ENCODE data around the gene HOXA5. TPM values are rescaled to one million over a fixed set of nuclear protein-coding genes. Genes with fewer than 3 reads are reported as not detected.

The HOXA5 gene
- total RNA-seq, 4 donors from 2014 or later: 3.6 to 8.2 (median 6.8) TPM

DNA sequence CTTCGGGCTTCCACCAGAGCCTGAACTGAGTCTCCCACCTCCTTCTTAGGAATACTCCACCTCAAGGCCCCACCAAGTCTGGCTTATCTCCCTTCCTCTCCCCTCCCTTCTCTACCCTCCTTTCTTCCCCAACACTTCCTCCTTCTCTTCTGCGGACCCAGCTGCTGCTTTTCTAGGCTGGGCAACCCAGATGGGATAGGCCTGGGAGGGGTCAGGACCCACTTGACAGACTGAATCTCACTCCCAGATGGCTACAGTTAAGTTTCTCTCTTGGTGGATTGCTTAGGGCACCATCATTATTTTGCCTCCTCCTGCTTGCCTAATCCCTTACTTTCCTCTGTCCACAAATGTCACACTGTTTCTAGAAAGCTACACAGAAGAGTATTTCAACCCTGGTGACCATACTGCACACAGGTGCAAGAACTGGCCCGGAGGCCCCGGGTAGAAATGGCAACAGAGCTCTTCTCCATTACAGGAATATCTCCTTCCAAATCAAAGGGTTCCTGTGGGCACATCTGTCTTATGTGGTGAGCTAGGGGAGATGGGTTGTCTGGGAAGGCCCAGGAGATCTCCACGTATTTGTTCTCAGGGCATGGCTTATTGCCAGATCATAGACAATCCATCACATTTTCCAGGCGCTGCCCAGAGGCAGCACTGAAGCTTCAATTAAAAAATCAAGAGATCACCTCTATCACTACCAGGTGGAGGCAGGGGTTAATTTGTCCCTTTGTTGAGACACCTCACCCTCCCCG, 46.7 kb upstream of the HOXA5 start:
- DNase-seq: no peak
- intact Hi-C loops (cut with DNase I): loop anchor here (10.0 kb wide), 1 partner anchor 825 kb away; no protein-coding TSS in a partner anchor

DNA sequence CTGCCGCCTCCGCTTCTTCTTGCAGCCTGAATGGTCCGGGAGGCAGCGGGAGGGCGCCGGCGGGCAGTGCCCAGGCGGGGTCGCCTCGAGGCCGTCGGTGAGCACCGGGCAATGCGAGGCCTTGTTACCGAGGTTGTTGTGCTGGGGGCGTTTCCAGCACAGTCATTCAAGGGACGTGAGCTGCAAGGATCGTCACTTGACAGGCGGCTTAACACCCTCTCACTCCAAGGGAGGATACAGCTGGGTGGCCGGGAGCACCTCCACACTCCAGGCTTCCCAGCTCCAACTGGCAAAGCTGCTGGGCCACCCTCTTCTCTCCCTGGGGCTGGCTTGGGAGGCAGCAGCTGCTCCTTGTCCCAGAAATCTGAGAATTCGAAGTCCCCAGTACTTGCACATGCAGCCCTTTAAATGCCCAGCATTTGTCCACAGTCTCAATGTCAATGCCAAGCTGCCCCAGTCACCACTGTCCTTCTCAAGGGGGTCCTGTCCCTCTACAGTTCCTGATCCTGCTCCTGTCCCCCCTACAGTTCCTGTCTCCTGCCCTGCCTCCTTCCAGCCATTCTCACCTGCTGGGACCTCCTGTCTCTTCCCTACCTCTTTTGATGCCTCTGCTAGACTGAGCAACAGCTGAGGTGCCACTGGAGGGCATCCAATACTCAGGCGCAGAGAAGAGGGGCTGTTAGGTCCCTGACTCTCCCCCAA, 46.0 kb upstream of the HOXA5 start:
- TF ChIP-seq, protein P1, sequence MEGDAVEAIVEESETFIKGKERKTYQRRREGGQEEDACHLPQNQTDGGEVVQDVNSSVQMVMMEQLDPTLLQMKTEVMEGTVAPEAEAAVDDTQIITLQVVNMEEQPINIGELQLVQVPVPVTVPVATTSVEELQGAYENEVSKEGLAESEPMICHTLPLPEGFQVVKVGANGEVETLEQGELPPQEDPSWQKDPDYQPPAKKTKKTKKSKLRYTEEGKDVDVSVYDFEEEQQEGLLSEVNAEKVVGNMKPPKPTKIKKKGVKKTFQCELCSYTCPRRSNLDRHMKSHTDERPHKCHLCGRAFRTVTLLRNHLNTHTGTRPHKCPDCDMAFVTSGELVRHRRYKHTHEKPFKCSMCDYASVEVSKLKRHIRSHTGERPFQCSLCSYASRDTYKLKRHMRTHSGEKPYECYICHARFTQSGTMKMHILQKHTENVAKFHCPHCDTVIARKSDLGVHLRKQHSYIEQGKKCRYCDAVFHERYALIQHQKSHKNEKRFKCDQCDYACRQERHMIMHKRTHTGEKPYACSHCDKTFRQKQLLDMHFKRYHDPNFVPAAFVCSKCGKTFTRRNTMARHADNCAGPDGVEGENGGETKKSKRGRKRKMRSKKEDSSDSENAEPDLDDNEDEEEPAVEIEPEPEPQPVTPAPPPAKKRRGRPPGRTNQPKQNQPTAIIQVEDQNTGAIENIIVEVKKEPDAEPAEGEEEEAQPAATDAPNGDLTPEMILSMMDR (IDR thresholded peaks at IDR 0.05): no peak
- no peak for TF ChIP-seq POLR2A (IDR thresholded peaks at IDR 0.05)
- Histone ChIP-seq H3K4me3 (peak overlapping the region in 2 of 4 donors; percentile 25 to 40), H3K36me3 (no peaks in the 10 kb centered on the region), H3K4me1 (peaks cover 41 to 63% (median 46%) of the 10 kb centered on the region in 3 donors), H3K9me3 (no peaks in the 10 kb centered on the region), H3K27me3 (peaks cover 39 to 100% (median 93%) of the 10 kb centered on the region in 4 donors), H3K27ac (no peak overlapping the region)
- intact Hi-C loops (cut with DNase I): no loop called here
- WGBS, 2 donors: 26 to 33% methylated on average over 4 to 5 of the region's 22 CpGs
- DNase-seq: no peak

More for the DNA sequence above, 46.7 kb upstream of the HOXA5 start:
- Histone ChIP-seq H3K27me3 (peaks cover 42 to 100% (median 94%) of the 10 kb centered on the region in 4 donors), H3K4me1 (peaks cover 34 to 56% (median 40%) of the 10 kb centered on the region in 3 donors), H3K36me3 (no peaks in the 10 kb centered on the region), H3K9me3 (no peaks in the 10 kb centered on the region), H3K27ac (no peak overlapping the region), H3K4me3 (no peak overlapping the region)
- no peak for TF ChIP-seq POLR2A (IDR thresholded peaks at IDR 0.05)
- TF ChIP-seq, protein P1 (IDR thresholded peaks at IDR 0.05): no peak
- 26 to 54% methylated on average over 6 to 7 of the region's 7 CpGs for WGBS, 2 donors

DNA sequence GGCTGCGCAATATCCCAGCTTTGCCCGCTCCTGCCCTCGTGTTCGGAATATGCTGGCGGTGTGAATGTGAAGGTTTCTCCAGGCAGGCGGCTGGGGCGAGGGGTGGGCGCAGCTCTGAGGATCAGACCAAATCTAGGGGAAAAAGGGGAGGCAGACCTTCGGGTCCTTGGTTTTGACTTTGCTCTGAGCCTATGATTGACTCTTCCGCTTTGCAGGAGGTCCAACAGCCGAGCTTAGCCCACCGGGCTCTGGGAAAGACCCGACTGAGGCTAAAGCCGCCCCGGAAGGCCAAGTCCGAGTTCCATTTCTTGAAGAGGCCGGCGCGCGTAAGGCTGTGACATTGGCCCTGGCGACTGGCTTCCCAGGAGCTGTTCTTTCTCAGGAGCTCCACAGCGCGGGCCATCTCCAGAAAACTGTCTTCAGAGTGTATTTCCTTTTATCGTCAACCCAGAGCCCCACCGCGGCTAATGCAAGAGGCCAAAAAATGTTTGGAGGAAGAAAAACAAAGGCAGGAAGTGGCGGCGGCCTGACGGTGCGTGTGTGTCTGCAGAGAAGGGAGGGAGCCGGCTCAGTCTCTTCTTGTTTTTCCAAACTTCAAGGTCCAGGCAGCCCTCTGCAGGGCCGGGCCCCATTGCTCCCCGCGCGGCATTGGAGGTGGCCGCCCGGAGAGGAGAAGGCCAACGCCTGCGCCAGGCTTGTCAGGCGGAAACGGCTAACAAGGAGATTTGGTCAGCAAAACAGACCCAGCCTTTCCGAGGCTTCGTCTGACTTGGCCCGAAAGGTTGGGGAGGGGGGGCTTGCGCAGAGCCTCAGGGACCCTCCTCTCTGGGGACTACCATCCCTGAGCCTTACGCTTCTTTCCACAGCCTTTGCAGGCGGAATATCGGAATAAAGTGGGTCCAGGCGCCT, 45.2 kb upstream of the HOXA5 start:
- DNase-seq: no peak
- Histone ChIP-seq H3K27ac (no peak overlapping the region), H3K9me3 (no peaks in the 10 kb centered on the region), H3K36me3 (no peaks in the 10 kb centered on the region), H3K27me3 (peaks cover 44 to 100% (median 91%) of the 10 kb centered on the region in 4 donors), H3K4me3 (peak overlapping the region in 2 of 4 donors; percentile 25 to 40), H3K4me1 (peaks cover 49 to 69% (median 52%) of the 10 kb centered on the region in 3 donors)
- 10 to 12% methylated on average over 22 to 28 of the region's 49 CpGs for WGBS, 2 donors
- TF ChIP-seq, protein P1 (IDR thresholded peaks at IDR 0.05): no peak
- TF ChIP-seq POLR2A (IDR thresholded peaks at IDR 0.05): no peak
- intact Hi-C loops (cut with DNase I): no loop called here

DNA sequence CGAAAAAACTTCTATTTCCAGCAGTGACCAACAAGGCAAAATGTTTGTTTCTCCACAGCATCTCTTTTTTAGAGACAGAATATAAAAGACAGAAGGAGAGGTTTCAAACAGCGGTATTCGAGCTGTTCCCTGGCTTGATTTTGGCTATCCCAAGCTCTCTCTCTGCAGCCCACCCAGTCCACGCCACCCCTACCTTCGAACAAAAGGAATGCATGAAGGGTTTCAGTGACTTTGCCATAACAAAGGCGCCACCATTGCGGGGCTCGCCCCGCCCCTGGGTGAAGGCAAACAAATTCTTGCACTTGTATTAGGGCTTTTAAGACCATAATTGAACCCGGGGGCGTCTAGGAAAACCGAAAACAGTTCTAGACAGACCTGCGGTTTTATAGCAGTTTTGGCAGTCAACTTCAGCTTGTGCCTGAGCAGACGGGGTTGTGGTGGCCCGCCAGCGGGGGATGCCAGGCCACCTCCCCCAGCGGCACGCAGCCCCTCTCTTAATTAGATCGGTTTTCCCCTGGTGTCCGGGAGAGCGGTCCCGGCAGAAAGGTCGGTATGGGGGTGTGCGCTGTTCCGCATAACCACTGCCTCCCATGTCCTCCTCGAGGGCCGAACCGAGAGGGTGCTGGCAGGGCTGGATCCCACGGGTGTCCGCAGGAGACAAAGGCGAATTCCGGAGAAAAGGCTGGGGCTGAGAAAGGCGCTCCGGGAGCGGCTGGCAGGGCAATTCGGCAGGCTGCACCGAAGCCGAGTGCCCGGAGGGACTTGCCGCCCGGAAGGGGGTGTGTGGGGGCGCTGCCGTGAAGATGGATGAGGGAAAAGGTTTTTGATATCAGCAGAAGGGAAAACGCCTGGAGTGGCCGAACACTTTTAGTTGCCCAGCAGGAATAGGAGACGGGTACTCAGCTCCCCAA, 44.2 kb upstream of the HOXA5 start:
- 9 to 10% methylated on average over 32 of the region's 46 CpGs for WGBS, 2 donors

More for the DNA sequence above, 44.2 kb upstream of the HOXA5 start:
- Histone ChIP-seq H3K4me3 (peak overlapping the region in 1 of 4 donors; percentile 40), H3K27me3 (peaks cover 52 to 100% (median 91%) of the 10 kb centered on the region in 4 donors), H3K36me3 (no peaks in the 10 kb centered on the region), H3K27ac (no peak overlapping the region), H3K9me3 (no peaks in the 10 kb centered on the region), H3K4me1 (peaks cover 42 to 69% (median 54%) of the 10 kb centered on the region in 3 donors)
- no peak for TF ChIP-seq POLR2A (IDR thresholded peaks at IDR 0.05)
- TF ChIP-seq, protein P1 (IDR thresholded peaks at IDR 0.05): no peak
- intact Hi-C loops (cut with DNase I): no loop called here
- DNase-seq: no peak
